Breast epithelium (tissue), 3 donors: ENCODE measurements around the gene SFMBT2.

Experiments used
- POLR2A ChIP-seq: fragments of 450-650 bp; IDR thresholded peaks from one replicate; pipeline ENCODE4 v1.6.1; 2016; ENCODE audit warnings: antibody characterized with exemption, mild to moderate bottlenecking, moderate library complexity
- POLR2AphosphoS5 ChIP-seq, 3 donors: sonication (generic); formaldehyde crosslinking; IDR thresholded peaks; one replicate each; pipeline ENCODE4 v1.6.1; 2017; ENCODE audit warnings: antibody characterized with exemption in 3 of 3
- TF ChIP-seq, protein P1 (sequence below), 3 donors: fragments of 450-650 bp; IDR thresholded peaks; one replicate each; pipeline ENCODE4 v1.5.1; 2016 to 2017; ENCODE audit warnings: antibody characterized with exemption in 3 of 3, mild to moderate bottlenecking in 3 of 3, moderate library complexity in 3 of 3

DNA sequence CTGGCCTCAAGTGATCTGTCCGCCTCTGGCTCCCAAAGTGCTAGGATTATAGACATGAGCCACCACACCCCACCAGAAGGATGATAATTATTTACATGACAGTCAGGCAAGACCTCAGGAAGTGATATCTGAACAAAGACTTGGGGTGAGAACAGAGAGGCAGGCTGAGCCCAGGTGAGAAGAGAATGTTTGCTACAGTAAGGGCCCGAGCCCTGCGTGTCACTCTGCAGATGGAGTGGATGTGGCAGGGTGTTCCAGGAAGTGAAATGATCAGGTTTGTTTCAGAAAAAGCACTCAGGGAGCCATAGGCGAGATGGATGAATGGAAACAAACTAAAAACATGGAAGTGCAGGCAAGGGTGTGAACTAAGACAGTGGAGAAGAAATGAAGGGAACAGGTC is 22.2 kb downstream of the SFMBT2 start:
- TF ChIP-seq, protein P1, sequence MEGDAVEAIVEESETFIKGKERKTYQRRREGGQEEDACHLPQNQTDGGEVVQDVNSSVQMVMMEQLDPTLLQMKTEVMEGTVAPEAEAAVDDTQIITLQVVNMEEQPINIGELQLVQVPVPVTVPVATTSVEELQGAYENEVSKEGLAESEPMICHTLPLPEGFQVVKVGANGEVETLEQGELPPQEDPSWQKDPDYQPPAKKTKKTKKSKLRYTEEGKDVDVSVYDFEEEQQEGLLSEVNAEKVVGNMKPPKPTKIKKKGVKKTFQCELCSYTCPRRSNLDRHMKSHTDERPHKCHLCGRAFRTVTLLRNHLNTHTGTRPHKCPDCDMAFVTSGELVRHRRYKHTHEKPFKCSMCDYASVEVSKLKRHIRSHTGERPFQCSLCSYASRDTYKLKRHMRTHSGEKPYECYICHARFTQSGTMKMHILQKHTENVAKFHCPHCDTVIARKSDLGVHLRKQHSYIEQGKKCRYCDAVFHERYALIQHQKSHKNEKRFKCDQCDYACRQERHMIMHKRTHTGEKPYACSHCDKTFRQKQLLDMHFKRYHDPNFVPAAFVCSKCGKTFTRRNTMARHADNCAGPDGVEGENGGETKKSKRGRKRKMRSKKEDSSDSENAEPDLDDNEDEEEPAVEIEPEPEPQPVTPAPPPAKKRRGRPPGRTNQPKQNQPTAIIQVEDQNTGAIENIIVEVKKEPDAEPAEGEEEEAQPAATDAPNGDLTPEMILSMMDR (IDR thresholded peaks at IDR 0.05), result no peak
- no peak for TF ChIP-seq POLR2AphosphoS5 (IDR thresholded peaks at IDR 0.05)
- no peak for TF ChIP-seq POLR2A
